NCI-H1092 treated with DMSO at 0.1 percent for 48 hours (cell line): ENCODE results near the gene THY1.
"Not testable (repeated sequence)": the region's sequence is repeated elsewhere in the genome, so short reads cannot be mapped to it uniquely, and the experiment has no call there.

Experiments used
- DNase-seq: peaks from one replicate; lab custom pipeline; 2025; lab: John Stamatoyannopoulos, UW

The THY1 gene

DNA sequence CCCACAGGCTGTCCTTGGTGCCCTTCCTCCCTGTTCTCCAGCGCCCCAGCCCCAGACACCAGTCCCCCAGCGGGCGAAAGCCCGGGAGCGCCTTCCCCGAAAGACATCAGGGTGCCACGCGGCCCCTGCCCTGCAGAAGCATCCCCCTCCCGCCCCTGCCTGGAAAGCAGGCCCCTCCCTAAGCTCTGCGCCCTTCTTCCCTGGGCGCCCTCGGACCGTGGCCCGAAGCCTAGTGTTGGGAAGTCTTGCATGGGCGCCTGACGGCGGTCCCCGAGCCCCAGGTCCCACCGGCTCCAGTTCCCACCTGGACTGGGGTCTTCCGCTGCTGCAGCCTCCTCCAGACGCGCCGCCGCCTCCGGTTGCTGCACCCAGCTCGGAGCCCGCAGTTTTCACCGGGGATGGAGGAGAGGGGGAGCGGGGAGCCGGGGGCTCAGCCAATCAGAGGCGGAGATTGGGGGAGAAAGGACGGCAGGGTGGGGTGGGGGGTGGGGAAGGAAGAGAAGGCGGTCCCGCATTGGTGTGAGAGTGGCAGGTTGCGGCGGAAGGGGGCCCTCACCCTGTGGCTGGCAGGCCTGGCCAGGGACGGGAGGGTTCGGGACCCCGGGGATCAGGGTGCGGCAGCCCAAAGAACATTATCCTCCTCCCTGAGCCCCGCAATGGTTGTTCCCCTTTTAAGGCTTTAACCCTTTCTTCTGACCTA is at the start of gene THY1:
Gene THY1 (minus strand): TSS at position 364 of the 700 bp plus-strand sequence. CDS start 2,267 bp downstream, outside the sequence.
- peak; percentile 72 for DNase-seq

DNA sequence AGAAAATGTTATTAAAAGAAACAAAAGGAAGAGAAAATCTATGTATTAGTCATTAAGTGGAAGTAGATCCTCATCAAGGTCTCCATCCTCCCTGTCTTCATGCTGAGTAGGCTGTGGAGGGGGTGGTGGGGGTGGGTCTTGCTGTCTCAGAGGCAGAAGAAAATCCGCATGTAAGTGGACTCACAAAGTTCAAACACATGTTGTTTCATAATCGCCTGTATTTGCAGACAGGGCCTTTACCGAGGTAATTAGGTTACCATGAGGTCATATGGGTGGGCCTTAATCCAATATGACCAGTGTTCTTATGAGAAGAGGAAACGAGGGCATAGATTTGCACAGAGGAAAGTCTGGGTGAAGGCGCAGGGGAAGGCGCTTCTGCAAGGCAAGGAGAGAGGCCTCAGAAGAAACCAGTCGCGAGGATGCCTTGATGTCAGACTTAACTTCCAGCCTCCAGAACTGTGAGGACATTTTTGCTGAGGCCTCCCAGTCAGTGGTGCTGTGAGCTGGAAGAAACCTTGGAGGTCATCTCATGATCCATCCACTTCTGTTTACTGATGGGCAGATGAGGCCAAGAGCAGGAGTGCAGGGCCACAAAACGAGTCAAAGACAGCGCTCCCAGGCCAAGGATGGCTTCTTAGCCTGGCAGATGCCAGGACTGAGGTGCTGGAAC is 49.3 kb upstream of the THY1 start:
- DNase-seq: no peak

DNA sequence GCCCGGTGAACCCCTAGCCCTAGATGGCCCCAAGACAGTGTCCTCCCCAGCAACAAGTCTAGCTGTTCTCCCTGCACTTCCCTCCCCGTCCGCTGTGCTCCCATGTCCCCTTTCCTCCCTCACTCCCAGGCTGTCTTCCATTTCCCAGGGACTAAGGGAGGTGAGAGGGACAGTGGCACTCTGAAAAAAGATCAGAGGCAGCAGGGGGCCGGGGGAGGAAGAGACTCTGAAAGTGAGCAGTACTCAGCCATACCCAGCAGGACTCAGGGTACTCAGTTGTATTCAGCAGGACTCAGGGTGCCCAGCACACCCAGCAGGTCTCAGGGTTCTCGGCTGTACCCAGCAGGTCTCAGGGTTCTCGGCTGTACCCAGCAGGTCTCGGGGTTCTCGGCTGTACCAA is 48.4 kb upstream of the THY1 start:
- no peak for DNase-seq

DNA sequence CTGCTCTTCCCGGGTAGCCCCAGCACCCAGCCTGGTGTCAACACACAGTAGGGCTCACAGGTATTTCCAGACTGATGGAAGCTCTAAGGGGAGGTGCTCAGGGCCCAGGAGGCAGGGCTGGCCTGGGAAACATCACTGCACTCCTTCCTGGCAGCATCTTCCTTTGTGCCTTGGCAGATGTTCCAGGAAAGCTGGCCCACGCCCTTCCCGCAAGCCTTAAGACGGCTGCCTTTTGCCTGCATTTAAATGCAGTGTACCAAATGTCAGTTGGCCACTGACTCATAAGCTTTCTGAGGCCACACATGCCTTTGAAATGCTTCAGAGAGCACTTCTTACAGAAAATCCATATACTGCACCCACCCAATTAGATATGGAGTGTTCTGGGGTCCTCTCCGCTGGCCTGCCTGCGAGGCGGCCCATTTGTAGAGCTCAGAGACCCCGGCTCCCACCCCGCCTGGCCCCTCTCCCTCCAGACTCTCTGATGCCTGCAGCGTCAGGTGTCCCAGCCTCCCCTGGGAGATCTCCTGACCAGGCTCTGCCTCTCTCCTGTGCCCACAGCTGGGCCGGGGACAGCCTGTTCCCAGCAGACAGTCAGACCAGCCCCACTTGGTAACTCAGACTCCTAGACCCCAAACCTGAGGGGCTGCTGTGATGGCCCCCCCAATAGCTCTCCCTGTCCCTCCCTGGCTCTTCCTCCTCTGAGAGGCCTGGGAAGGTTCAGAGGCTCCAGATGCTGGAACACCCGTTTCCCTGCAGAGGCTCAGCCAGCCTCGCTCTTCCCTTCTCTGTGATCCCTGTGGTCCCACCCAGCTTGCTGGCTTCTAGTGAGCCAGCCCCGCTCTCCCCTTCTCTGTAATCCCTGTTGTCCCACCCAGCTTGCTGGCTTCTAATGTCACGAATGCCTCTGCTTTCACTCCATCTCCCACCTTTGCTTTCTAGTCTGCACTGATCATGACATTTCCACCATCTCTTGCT is 47.6 kb upstream of the THY1 start:
- no peak for DNase-seq

DNA sequence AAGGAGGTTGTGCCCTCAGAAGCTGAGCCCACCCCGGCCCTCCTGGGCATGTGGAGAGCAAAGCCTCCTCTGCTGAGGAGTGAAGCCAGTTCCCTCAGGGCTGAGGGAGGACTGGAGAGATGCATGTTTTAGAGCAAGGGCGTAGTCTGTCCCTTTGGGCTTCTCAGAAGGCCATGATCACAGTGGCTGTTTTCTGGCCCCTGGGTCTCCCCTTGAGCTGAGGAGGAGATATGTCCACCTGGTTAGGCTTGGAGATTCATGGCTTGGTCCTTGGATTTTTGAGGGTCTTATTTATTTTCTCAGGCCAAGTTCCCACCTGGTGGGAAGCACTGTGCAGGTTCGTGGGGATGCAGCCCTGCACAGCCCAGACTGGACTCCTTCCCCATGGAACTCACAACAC is 46.5 kb upstream of the THY1 start:
- no peak for DNase-seq

DNA sequence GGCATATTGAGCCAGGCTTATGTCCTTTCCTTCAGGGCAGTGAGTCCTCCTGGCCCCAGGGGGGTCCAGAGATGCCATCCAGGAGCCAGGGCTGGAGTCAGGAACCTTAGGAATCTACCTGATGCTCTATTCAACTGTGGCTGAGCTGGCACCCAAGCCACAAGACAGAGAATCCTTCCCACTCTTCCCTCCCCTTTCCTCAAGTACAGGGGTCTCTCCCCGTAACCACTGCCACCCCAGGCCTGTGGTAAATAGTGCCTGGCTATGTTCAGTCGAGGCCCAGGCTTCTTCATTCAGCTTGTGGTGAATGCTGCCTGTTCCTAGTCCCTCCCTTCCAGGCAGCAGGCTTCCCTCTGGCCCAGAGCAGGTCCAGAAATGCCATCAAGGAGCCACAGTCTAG is 45.5 kb upstream of the THY1 start:
- no peak for DNase-seq

DNA sequence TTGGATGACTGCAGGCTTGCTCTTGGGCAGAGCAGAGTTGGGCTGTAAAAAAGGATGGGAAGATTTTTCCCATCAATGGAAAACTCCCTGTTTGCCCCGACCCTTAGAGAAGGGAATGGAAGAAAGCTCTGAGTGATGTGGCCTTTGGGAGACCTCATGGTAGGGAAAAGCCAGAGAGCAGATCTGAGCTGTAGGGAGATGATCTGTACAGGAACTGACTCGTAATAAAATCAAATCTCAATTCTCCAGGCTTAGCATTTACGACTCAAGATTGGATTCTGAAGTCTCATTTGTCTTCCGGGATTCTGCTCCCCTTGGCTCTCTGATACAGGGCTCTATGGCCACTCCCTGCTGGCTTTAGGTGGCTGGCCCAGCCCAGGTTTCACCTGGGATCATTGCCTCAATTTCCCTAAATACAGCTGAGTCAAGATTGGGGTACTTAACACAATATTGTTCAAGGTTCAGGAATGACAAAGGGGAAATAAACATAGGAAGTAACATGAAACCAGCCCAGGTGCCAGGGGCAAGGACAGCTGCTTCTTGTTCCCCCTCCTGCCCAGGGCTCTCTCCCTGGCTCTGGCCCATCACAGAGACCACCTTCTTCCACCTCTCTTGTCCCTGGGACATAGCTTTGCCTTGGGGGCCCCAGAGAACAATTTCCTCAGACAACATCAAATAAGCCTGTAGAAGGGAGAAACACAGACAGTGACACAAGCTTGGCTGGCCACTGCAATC is 38.4 kb upstream of the THY1 start:
- peak; percentile 35 for DNase-seq

DNA sequence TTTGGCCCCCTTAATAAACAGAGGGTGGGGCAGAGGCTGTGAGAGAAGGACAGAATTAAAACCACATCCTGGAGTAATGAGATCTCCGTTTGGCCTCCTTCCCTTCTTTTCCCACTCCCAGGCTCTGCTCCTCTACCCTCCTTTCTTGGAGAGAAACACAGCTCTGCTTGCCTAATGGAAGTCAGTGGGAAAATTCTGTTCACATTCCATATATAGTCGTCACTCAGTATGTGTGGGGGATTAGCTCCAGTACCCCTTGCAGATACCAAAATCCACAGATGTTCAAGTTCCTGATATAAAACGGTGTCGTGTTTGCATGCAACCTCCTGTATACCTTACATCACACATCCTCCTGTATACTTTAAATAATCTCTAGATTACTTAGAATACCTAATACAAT is 37.6 kb upstream of the THY1 start:
- DNase-seq: no peak

DNA sequence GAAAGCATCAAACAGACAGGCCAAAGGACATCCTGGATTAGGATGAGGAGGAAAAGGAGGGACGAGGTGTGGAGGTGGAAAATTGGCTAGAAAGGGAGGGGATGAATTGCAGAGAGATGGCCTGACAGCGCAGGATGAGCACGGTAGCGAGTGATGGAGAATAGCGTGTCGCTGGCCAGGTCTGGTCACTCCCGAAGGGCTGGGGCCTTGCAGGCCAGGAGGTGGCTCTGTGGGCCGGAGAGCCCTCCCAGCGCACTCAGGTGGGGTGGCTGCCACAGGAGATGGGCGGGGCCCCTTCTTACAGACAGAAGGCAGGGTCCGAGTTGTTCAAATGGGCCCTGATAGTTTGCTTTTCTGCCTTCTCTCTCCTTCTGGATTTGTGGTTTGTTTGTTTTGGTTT is 37.1 kb upstream of the THY1 start:
- DNase-seq: no peak

DNA sequence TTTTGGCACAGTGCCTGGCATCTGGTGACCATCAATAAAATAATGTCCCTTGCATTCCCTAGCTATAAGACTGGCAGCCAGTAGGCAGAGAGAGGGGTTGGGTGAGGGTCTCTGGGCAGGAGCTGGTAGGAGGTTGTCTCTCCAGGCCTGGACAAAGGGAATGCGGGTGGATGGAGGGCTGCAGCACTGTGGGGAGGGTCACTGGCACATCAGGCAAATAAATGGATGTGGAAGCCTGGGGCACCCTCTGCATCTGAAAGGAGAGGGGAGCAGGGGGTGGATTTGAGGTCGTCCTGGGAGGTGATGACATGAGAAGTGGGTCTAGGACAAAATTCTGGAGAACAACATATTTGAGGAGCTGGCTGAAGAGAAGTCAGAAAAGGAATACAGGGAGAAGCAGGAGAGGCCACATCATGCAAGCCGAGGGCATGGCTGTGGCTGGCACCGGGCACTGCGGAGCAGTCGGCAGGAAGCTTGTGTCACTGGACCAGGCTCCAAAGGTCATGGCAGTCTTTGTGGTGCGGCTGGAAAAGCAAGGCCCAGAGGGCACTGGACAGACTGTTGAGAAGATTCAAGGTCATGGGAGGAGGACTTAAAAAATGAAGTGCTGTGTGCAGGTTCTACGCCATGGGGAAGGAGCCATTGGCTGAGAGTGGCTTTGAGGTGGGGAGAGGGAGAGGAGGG is 36.5 kb upstream of the THY1 start:
- no peak for DNase-seq

DNA sequence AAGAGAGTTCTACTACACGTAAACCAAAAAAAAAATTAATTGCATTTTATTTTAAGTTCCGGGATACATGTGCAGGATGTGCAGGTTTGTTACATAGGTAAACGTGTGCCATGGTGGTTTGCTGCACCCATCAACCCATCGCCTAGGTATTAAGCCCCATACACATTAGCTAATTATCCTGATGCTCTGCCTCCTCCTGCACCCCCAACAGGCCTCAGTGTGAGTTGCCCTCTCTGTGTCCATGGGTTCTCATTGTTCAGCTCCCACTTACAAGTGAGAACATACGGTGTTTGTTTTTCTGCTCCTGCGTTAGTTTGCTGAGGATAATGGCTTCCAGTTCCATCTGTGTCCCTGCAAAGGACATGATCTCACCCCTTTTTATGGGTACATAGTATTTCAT is 32.7 kb upstream of the THY1 start:
- DNase-seq: not testable (repeated sequence)

DNA sequence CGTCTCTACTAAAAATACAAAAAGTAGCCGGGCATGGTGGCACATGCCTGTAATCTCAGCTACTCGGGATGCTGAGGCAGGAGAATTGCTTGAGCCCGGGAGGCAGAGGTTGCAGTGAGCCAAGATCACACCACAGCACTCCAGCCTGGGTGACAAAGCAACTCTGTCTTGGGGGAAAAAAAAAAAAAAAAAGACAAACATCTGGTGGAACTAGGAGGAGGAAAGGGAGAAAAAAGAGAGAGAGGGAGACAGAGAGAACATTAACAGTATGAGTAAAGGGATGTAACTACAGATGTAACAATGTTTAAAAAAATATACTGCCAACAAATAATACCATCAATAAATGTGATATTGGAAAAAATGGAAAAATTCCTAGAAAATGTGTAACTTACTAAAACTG is 32.3 kb upstream of the THY1 start:
- not testable (repeated sequence) for DNase-seq

DNA sequence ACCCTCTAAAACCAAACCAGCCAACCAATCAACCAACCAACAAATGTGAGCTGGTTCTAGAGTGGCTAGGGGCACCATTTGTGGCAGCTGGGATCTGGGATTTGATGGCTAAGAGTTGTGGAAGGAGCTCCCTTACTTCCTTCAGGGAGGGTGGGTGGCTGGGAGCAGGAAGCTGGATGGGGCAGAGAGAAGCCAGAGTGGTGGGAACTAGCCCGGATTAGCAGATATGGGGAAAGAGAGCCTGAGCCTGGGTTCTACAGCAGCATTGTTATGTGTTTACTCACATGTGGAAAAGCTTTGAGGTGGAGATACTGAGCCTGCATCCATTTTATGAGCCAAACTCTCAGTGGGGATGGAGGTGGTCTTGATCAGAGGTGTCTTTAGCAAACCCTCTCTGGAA is 30.9 kb upstream of the THY1 start:
- DNase-seq: no peak

DNA sequence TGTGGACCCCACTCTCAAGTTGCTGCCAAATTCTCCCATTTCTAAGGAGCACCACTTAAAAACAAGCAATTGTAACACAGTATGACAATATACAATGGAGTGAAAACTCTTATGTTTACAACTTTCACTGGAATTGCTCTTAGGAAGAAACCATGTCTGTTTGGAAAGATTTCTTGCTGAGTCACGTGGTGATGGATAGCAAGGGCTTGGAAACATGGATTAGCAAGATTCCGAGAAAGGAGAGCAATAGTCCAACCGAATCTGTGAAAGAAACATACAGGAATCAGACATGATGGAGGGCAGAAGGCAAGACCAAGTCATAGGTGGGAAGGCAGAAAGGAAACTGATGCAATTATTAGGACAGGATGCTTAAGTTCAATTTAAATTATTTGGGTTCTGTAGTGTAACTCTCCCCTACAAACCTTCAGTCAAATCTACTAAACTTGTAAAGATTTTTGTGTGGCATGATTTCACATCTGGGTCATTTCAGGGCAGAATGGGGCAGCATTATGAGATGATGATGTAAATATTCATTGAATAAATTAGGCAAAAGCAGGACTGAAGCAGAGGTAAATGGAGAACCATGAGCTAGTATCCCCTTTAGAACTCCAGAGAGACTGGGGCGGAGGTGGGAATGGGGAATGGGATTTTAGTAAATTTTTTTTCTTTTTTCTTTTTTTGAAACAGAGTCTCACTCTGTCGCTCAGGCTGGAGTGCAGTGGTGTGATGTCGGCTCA is 27.8 kb upstream of the THY1 start:
- DNase-seq: no peak

DNA sequence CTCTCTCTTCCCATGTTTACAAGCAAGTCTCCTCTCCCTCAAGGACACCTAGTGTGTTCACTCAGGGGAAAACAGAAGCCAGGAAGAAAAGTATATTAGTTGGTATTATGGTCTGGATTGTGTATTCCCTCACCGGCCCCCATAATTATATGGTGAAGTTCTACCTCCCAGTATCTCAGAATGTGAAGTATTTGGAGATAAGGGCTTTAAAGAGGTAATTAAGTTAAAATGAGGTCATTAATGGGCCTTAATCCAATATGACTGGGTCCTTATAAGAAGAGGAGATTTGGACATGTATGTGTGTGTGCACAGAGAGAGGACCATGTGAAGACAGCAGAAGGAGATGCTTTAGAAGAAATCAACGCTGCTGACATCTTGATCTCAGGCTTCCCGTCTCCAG is 26.5 kb upstream of the THY1 start:
- DNase-seq: no peak

DNA sequence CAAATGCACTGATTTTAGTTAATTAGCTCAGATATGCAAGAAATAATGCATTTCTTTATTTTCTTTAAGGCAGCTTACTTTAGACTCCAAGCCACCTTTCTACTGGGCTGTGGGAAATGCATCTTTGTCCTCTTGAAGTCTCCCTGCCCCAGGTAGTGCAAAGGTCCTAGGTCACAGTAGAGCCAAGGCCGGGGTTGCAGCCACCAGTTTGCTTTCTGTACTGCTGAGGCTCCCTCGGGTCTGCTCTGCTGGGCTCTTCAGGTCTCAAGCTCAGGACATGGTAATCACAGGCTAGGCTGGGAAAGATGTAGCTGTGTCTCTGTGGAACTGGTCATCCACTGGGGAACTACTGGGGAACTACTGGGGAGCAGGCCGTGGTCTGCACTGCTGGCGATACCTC is 25.4 kb upstream of the THY1 start:
- no peak for DNase-seq

DNA sequence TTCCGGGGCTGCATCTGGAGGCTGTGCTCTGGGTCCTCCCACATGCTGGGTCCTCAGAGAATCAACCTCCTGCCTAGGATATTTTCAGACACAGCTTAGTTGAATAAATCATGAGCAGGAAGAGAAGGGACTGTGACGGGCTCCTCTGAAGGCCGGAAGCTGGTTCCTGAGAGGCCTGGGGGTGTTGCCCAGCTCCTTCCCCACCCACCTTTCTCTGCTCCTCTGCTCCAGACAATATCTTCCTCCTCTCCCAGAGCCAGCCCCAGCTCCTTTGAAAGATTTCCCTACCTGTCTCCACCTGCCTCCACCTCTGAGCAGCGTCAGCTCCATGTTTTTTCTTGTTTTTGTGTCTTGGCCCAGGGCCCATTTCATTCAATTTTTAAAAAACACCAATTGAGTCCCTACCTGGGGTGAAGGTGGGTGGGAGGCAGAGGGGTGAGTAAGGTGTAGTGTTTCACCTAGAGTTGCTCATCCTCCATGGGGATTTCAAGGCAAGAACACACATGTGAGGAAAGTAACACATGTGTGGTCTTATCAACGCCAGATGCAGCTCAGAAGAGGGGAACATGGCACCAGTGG is 24.8 kb upstream of the THY1 start:
- no peak for DNase-seq

DNA sequence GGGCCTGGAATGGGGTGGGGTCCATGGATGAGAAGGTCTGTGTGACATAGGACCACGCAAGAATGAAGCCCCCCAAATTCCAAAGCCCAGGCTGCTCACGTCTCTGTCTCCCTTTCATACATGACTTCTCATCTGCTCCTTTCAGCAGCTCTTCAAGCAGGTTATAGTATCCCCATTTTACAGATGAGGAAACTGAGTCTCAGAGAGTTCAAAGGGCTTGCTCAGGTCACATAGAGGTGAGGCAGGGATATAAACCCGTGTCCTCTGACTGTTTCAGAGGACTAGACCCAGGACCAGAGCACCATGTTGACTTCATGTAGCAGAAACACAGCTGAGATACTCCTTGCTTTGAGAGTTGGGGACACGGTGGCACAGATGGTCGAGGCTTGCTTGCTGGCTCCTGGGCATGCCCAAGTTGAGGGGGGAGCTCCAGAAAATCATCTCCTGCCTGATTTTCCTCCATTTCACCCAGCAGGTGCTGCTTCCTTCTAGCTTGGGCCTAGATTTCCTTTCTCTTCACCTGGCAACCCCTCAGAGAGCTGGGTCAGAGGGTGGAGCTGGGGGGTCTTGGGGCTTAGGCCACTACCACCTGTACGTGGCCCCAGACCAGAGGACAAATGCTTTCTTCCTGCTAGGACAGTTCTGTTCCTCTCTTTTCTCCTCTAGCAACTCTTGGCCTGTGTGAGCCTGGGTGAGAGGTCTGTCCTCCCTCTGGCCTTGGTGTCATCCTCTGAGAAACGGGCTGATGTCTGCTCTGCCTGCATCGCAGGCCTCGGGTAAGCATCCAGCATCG is 24.1 kb upstream of the THY1 start:
- DNase-seq: no peak

DNA sequence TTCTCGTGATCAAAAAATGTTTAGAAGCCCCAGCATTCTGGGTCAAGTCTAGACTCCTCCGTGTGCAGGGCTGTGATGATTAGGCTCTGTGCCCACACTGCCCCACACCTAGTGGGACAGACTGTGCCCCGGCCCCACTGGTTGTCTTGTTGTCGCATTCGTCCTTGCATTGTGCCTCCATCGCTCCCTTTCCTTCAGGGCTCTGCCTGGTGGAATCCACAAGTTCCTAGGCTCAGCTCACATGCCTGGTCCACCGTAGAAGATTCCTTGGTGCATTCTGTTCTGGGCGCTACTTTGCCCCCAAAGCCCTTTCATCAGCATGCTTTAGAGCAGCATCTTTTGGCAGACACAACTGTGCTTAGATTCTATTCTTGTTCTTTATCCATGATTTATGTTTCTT is 23.5 kb upstream of the THY1 start:
- no peak for DNase-seq

DNA sequence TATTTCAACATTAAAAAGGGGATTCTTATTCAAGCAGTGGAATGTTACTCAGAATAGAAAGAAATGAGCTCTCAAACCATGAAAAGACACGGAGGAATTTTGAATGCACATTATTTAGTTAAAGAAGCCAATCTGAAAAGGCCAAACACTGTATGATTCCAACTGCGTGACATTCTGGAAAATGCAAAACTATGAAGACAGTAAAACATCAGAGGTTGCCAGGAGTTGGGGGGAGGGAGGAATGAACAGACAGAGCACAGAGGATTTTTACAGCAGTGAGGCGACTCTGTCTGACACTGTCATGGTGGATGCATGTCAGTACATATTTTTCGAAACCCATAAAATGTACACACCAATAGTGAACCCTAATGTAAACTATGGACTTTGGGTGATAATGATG is 22.9 kb upstream of the THY1 start:
- DNase-seq: no peak
